K562 (cell line): ENCODE measurements around the gene SFXN3. TPM values are rescaled to one million over a fixed set of nuclear protein-coding genes. Genes with fewer than 3 reads are reported as not detected.

Experiments used
- ARID2 ChIP-seq: fragments of 450-650 bp; IDR thresholded peaks from 2 replicates; pipeline ENCODE4 v1.6.1; 2017; ENCODE audit warnings: antibody characterized with exemption, mild to moderate bottlenecking
- CBFA2T3 ChIP-seq: fragments of 450-650 bp; IDR thresholded peaks from 2 replicates; pipeline ENCODE4 v1.6.1; 2017
- CREB1 ChIP-seq, 2 experiments: sonication (generic) in 1 of 2; formaldehyde crosslinking in 1 of 2; IDR thresholded peaks; 2 replicates each; pipeline versions ENCODE4 v1.6.1 to v1.8.0; 2012 to 2022; ENCODE audit warnings: inconsistent platforms in 1 of 2, mild to moderate bottlenecking in 1 of 2, missing genetic modification reagents in 1 of 2, moderate library complexity in 1 of 2
- CREB3 ChIP-seq: fragments of 450-650 bp; conservative IDR thresholded peaks from 2 replicates; pipeline ENCODE4 v1.6.1; 2016; ENCODE audit warnings: missing genetic modification characterization, low read depth, mild to moderate bottlenecking, missing compliant biosample characterization, moderate library complexity
- DACH1 ChIP-seq: fragments of 450-650 bp; IDR thresholded peaks from 2 replicates; pipeline ENCODE4 v1.6.1; 2018; ENCODE audit not compliant: partially characterized antibody
- DDX20 ChIP-seq: fragments of 450-650 bp; IDR thresholded peaks from 2 replicates; pipeline ENCODE4 v1.6.1; 2016; ENCODE audit warnings: missing genetic modification characterization, low read depth, mild to moderate bottlenecking, missing compliant biosample characterization, moderate library complexity
- GATAD2B ChIP-seq: fragments of 450-650 bp; IDR thresholded peaks from 2 replicates; pipeline ENCODE4 v1.6.1; 2017; ENCODE audit warnings: mild to moderate bottlenecking, borderline replicate concordance
- HDAC1 ChIP-seq, 2 experiments: fragments of 450-650 bp; IDR thresholded peaks; 2 replicates each; pipeline ENCODE4 v1.6.1; 2016 to 2017; ENCODE audit warnings: inconsistent platforms in 1 of 2, mild to moderate bottlenecking in 1 of 2, moderate library complexity in 1 of 2
- HMBOX1 ChIP-seq: sonication (generic); IDR thresholded peaks from 2 replicates; pipeline ENCODE4 v1.6.1; 2016
- HNRNPLL ChIP-seq: fragments of 200-400 bp; formaldehyde crosslinking; IDR thresholded peaks from 2 replicates; pipeline ENCODE4 v1.6.1; 2017; ENCODE audit warnings: low read length, low read depth, mild to moderate bottlenecking; ENCODE audit not compliant: poor library complexity, severe bottlenecking
- HNRNPUL1 ChIP-seq: fragments of 200-400 bp; formaldehyde crosslinking; IDR thresholded peaks from 2 replicates; pipeline ENCODE4 v1.6.1; 2017; ENCODE audit warnings: low read length
- KLF10 ChIP-seq: fragments of 250-450 bp; sonication (Bioruptor Pico); IDR thresholded peaks from 2 replicates; pipeline ENCODE4 v1.6.1; 2021; ENCODE audit warnings: matching md5 sums
- MAX ChIP-seq: sonication (generic); formaldehyde crosslinking; IDR thresholded peaks from 2 replicates; pipeline ENCODE4 v1.9.0; 2022; ENCODE audit warnings: mild to moderate bottlenecking, missing genetic modification reagents
- MBD2 ChIP-seq: sonication (generic); IDR thresholded peaks from 2 replicates; pipeline ENCODE4 v1.6.1; 2016; ENCODE audit warnings: low read depth, borderline replicate concordance
- MYC ChIP-seq, 2 experiments: fragments of 250-450 bp in 1 of 2; sonication (Bioruptor Pico) in 1 of 2; IDR thresholded peaks; 2 replicates each; pipeline versions ENCODE4 v1.5.1 to v1.6.1; 2012 to 2021; ENCODE audit warnings: low read depth in 2 of 2, borderline replicate concordance in 1 of 2, improper control_type of control experiment in 1 of 2, low read length in 1 of 2, mild to moderate bottlenecking in 1 of 2, moderate library complexity in 1 of 2
- PHF20 ChIP-seq: fragments of 450-650 bp; IDR thresholded peaks from 2 replicates; pipeline ENCODE4 v1.6.1; 2018; ENCODE audit not compliant: partially characterized antibody
- POLR2A ChIP-seq: fragments of 450-650 bp; conservative IDR thresholded peaks from 2 replicates; pipeline ENCODE4 v1.6.1; 2016
- POLR2AphosphoS5 ChIP-seq: IDR thresholded peaks from 2 replicates; pipeline ENCODE4 v1.6.1; 2011; ENCODE audit warnings: mild to moderate bottlenecking, low read depth, low read length, moderate library complexity; ENCODE audit not compliant: control insufficient read depth, insufficient read depth
- POLR2H ChIP-seq: IDR thresholded peaks from 2 replicates; pipeline ENCODE4 v1.6.1; 2016; ENCODE audit warnings: missing genetic modification characterization, low read depth, mild to moderate bottlenecking, control low read depth, missing compliant biosample characterization, moderate library complexity
- SMARCA5 ChIP-seq: fragments of 450-650 bp; IDR thresholded peaks from 2 replicates; pipeline ENCODE4 v1.6.1; 2016
- SRSF3 ChIP-seq: fragments of 200-400 bp; formaldehyde crosslinking; IDR thresholded peaks from 2 replicates; pipeline ENCODE4 v1.6.1; 2016; ENCODE audit warnings: mild to moderate bottlenecking, low read length, moderate library complexity; ENCODE audit not compliant: insufficient read depth
- TBL1XR1 ChIP-seq, 2 experiments: IDR thresholded peaks; 2 replicates each; pipeline ENCODE4 v1.6.1; 2012; ENCODE audit warnings: improper control_type of control experiment in 2 of 2, low read length in 2 of 2, mild to moderate bottlenecking in 1 of 2
- TCFL5 ChIP-seq: fragments of 250-450 bp; sonication (Bioruptor Pico); conservative IDR thresholded peaks from 2 replicates; pipeline ENCODE4 v1.6.1; 2021; ENCODE audit warnings: mild to moderate bottlenecking, moderate library complexity, matching md5 sums
- THRAP3 ChIP-seq: fragments of 450-650 bp; IDR thresholded peaks from 2 replicates; pipeline ENCODE4 v1.6.1; 2016; ENCODE audit warnings: mild to moderate bottlenecking, inconsistent platforms, borderline replicate concordance
- WHSC1 ChIP-seq: IDR thresholded peaks from one replicate; pipeline ENCODE4 v1.6.1; 2012; ENCODE audit warnings: low read length, control low read depth, inconsistent platforms
- ZNF124 ChIP-seq: sonication (generic); formaldehyde crosslinking; IDR thresholded peaks from 2 replicates; pipeline ENCODE4 v1.8.1; 2022; ENCODE audit warnings: missing genetic modification reagents
- ZNF175 ChIP-seq: fragments of 200-800 bp; sonication (Bioruptor generic); IDR thresholded peaks from 2 replicates; pipeline ENCODE4 v1.6.1; 2016; ENCODE audit warnings: low read depth, mild to moderate bottlenecking, missing genetic modification characterization, missing compliant biosample characterization
- ZNF354B ChIP-seq: fragments of 250-450 bp; sonication (Bioruptor Pico); IDR thresholded peaks from 2 replicates; pipeline ENCODE4 v1.4.0; 2020
- polyA plus RNA-seq, 8 experiments: library from polyadenylated mRNA; depleted of rRNA in 4 of 8; stranded (reverse) in 5 of 8; unstranded in 3 of 8; fragments of >200 nt; fragmentation: Nextera tagmentation in 2 of 8; fragmentation: Illumina TruSeq in 1 of 8; extraction: Ambion mirVana in 2 of 8; extraction: Trizol in 1 of 8; gene quantifications; 2 replicates each; pipeline versions ENCODE4 v1.2.1 to v1.2.3, GENCODE V29; 2011 to 2014; ENCODE audit warnings: inconsistent platforms in 1 of 8, missing spikeins in 1 of 8
- total RNA-seq, 7 experiments: library from RNA; depleted of rRNA in 6 of 7; stranded (reverse); fragments of >200 nt in 6 of 7; fragmentation: Illumina TruSeq in 2 of 7; extraction: Trizol in 2 of 7; gene quantifications; 2 replicates each; pipeline versions ENCODE4 v1.2.1 to v1.2.3, GENCODE V29; 2011 to 2021; ENCODE audit warnings: low replicate concordance in 1 of 7

The SFXN3 gene
- total and polyA plus RNA-seq, 9 of the 15 experiments (the other 6 are each of a cell fraction or from before 2014, with no cell fraction given), result 0.24 to 4.6 (median 0.86) TPM

- no peak for TF ChIP-seq CREB3
- TF ChIP-seq ZNF354B, result no peak
- TF ChIP-seq ZNF124 (CRISPR knock-in tag), result no peak
- TF ChIP-seq KLF10 (CRISPR knock-in tag), result no peak
- TF ChIP-seq PHF20, result no peak
- no peak for TF ChIP-seq CREB1 (IDR thresholded peaks at IDR 0.05)
- 0 out of 2 replicates have a peak, but pooled peaks have one; percentile 34 for TF ChIP-seq CREB1 (CRISPR knock-in tag; IDR thresholded peaks at IDR 0.05)
- no peak for TF ChIP-seq DDX20
- TF ChIP-seq TCFL5, result no peak
- TF ChIP-seq HNRNPUL1, result no peak
- TF ChIP-seq CBFA2T3, result no peak
- no peak for TF ChIP-seq GATAD2B
- TF ChIP-seq MYC (IDR thresholded peaks at IDR 0.05; ENCODE audit: low read depth, low read length), result no peak
- no peak for TF ChIP-seq MYC (CRISPR knock-in tag; IDR thresholded peaks at IDR 0.05; ENCODE audit: borderline replicate concordance, low read depth)
- no peak for TF ChIP-seq SMARCA5
- peak; percentile 41; the same call in 1 of the 2 replicates for TF ChIP-seq MAX (CRISPR knock-in tag)
- TF ChIP-seq DACH1, result no peak
- no peak for TF ChIP-seq MBD2
- TF ChIP-seq ARID2, result no peak
- TF ChIP-seq WHSC1, result no peak
- TF ChIP-seq THRAP3, result no peak
- no peak for TF ChIP-seq POLR2H (tag)
- TF ChIP-seq POLR2A, result no peak
- TF ChIP-seq ZNF175 (CRISPR knock-in tag), result no peak
- no peak for TF ChIP-seq POLR2AphosphoS5
- TF ChIP-seq HMBOX1, result no peak
- TF ChIP-seq SRSF3, result no peak
- peak in 1 of 2 experiments; percentile 27; a peak in 1 of 4 replicates for TF ChIP-seq HDAC1 (IDR thresholded peaks at IDR 0.05)
- no peak for TF ChIP-seq TBL1XR1 (IDR thresholded peaks at IDR 0.05; ENCODE audit: low read length in 2 of 2)
- TF ChIP-seq HNRNPLL, result no peak
These were observed 36.5 kb downstream of the SFXN3 start (continued) for GRCh38 chr10:101067356-101068083.
